Right lobe of liver (tissue), 6 donors: ENCODE data around the gene UXS1. TPM values are rescaled to one million over a fixed set of nuclear protein-coding genes. Genes with fewer than 3 reads are reported as not detected.

Experiments
- ATAC-seq, 4 donors: fragments of 200-7000 bp; cut with Tn5 transposase; one replicate each; pipeline ENCODE4 v1.9.1; 2020; ENCODE audit warnings: mild to moderate bottlenecking in 4 of 4, moderate library complexity in 4 of 4
- DNase-seq, 3 donors: peaks; one replicate each; pipeline ENCODE4 v3.0.0-alpha.2; 2020
- H3K27ac ChIP-seq, 3 donors: fragments of 200-600 bp; one replicate each; pipeline ENCODE4 v1.8.0; 2022
- H3K27me3 ChIP-seq, 2 donors: fragments of 200-600 bp; one replicate each; pipeline ENCODE4 v1.8.0; 2022
- H3K36me3 ChIP-seq, 4 donors: fragments of 200-600 bp; sonication (generic) in 1 of 4; one replicate each; pipeline versions ENCODE4 v1.5.1 to v1.8.0; 2017 to 2022; ENCODE audit warnings: control low read depth in 1 of 4
- H3K4me1 ChIP-seq, 4 donors: fragments of 200-600 bp; sonication (generic) in 1 of 4; one replicate each; pipeline versions ENCODE4 v1.5.1 to v1.8.0; 2017 to 2022; ENCODE audit warnings: control low read depth in 1 of 4
- H3K4me3 ChIP-seq, 3 donors: fragments of 200-600 bp; one replicate each; pipeline ENCODE4 v1.8.0; 2022
- H3K9me3 ChIP-seq, 4 donors: fragments of 200-600 bp; sonication (generic) in 1 of 4; one replicate each; pipeline versions ENCODE4 v1.5.1 to v1.8.0; 2017 to 2022; ENCODE audit warnings: control low read depth in 1 of 4
- POLR2A ChIP-seq: fragments of 450-650 bp; IDR thresholded peaks from one replicate; pipeline ENCODE4 v1.6.1; 2017; ENCODE audit warnings: antibody characterized with exemption, mild to moderate bottlenecking
- WGBS: methylation state at CpG from one replicate; pipeline ENCODE4 v1.1.6; 2018; ENCODE audit warnings: low coverage, low lambda C conversion rate; ENCODE audit not compliant: insufficient coverage; ENCODE audit errors: missing lambda C conversion rate; 5-methylcytosine and 5-hydroxymethylcytosine counted together
- intact Hi-C, 2 donors: fragments of 100-400 bp; cut with DNase I; formaldehyde crosslinking; loops; one replicate each; pipeline versions ENCODE4 v1.11.2 to v1.14.1; 2022
- total RNA-seq, 6 experiments: library from RNA; depleted of rRNA in 2 of 6; stranded (reverse); fragments of >200 nt in 2 of 6; fragmentation: NEBNext Ultra II Directional in 3 of 6; extraction: Animal tissue kit (Norgen Biotek cat#: 25700) in 3 of 6; gene quantifications; one replicate each; pipeline versions ENCODE4 v1.1.0 to v1.2.4, GENCODE V29; 2016 to 2023
- TF ChIP-seq, protein P1 (sequence below), 4 donors: fragments of 200-600 bp in 3 of 4; fragments of 450-650 bp in 1 of 4; IDR thresholded peaks; one replicate each; pipeline versions ENCODE4 v1.5.1 to v1.8.0; 2016 to 2022; ENCODE audit warnings: antibody characterized with exemption in 4 of 4, mild to moderate bottlenecking in 2 of 4
- donor health status: DM: no; HTN: yes; CAD: no.
- donor health status: DM: no; HTN: no; CAD: no.
- donor health status: DM: no; HTN: no; CAD: no.
- donor health status: DM: no; HTN: yes; CAD: no.
- donor health status: DM: no; HTN: yes; CAD: no.

UXS1 gene
- total RNA-seq, 6 experiments from 2014 or later = 8.2 to 56.2 (median 14.0) TPM

DNA sequence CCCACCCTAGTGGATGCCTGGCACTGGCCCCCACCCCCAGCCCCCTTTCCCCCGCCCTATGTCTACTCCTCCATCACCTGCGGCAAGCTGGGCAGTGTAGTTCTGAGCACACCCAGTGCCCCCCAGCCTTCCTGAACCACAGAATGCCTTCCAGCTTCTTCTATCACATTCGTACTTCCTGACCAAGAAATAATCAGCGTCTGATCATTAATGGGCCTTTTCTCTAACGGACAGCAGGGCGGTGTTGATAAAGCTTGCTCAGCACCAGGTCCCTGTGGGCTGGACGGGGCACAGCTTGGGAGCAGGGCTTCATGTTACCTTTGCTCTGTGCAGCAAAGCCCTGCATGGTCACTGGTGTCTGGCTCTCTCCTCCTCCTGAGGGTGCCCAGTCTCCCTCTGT lies 15.4 kb downstream of the UXS1 start:
- DNase-seq = no peak
- H3K36me3 ChIP-seq = no peaks in the 10 kb centered on the region
- 82% methylated on average over 4 of the region's 7 CpGs for WGBS
- no peaks in the 10 kb centered on the region for H3K9me3 ChIP-seq
- intact Hi-C loops = no loop called here
- H3K4me1 ChIP-seq = no peaks in the 10 kb centered on the region
- TF ChIP-seq, protein P1, sequence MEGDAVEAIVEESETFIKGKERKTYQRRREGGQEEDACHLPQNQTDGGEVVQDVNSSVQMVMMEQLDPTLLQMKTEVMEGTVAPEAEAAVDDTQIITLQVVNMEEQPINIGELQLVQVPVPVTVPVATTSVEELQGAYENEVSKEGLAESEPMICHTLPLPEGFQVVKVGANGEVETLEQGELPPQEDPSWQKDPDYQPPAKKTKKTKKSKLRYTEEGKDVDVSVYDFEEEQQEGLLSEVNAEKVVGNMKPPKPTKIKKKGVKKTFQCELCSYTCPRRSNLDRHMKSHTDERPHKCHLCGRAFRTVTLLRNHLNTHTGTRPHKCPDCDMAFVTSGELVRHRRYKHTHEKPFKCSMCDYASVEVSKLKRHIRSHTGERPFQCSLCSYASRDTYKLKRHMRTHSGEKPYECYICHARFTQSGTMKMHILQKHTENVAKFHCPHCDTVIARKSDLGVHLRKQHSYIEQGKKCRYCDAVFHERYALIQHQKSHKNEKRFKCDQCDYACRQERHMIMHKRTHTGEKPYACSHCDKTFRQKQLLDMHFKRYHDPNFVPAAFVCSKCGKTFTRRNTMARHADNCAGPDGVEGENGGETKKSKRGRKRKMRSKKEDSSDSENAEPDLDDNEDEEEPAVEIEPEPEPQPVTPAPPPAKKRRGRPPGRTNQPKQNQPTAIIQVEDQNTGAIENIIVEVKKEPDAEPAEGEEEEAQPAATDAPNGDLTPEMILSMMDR (IDR thresholded peaks at IDR 0.05) = no peak
- no peaks in the 10 kb centered on the region for H3K27me3 ChIP-seq
- no peak overlapping the region for H3K27ac ChIP-seq
- ATAC-seq = no peak
- H3K4me3 ChIP-seq = no peak overlapping the region

DNA sequence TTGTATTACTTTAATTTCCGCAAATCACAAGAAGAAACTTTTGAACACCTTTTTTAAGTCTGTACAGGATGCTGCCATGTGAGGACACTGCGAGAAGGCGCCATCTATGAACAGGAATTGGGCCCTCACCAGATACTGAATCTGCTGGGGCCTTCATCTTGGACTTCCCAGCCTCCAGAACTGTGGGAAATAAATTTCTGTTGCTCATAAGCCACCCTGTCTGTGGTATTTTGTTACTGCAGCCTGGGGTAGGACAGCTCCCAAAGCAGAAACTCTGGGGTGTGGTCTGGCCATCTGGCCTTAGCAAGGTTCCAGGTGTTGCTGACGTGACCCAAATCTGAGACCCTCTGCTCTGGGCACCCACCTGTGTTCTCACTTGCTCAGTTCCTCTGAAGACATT lies 16.5 kb downstream of the UXS1 start:
- Histone ChIP-seq H3K27ac (no peak overlapping the region), H3K36me3 (no peaks in the 10 kb centered on the region), H3K4me3 (no peak overlapping the region), H3K9me3 (no peaks in the 10 kb centered on the region), H3K4me1 (no peaks in the 10 kb centered on the region), H3K27me3 (no peaks in the 10 kb centered on the region)
- intact Hi-C loops = no loop called here
- 94% methylated on average over 3 of the region's 4 CpGs for WGBS
- ATAC-seq (no peak), DNase-seq (no peak)
- TF ChIP-seq POLR2A = no peak
- TF ChIP-seq, protein P1 (IDR thresholded peaks at IDR 0.05) = no peak

DNA sequence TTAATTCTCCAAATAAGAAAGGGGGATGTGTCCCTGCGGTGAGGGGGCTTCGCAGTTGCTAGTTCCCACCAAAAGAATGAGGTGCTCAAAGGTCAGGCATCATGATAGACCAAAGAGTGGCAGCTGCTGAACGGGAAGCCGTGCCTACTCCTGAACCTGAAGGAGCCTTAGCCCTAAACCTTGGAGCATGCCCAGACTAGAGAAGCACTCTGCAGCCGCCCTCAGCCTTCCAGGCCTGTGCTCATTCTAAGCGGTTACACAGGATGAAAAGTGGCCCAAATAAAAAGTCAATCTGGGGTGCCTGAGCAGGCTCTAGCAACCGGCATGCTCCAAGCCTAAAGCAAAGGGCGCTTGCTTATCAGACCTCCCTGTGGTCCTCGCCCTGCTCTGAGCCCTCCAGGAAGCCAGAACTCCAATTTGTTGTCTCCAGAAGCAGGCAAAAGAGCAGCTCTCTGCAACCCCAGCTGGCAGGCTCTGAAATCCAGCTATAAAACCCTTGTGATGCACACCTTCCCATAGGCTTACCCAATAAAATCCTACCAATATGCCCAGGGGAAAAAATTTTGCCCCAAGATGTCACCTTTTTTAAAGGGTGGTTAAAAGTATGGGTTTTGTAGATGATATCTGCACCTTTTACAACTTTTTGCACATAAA lies 17.5 kb downstream of the UXS1 start:
- TF ChIP-seq, protein P1 (IDR thresholded peaks at IDR 0.05) = no peak
- no peak for TF ChIP-seq POLR2A
- intact Hi-C loops = no loop called here
- no peaks in the 10 kb centered on the region for H3K4me1 ChIP-seq
- DNase-seq (no peak), ATAC-seq (no peak)
- H3K27me3 ChIP-seq = no peaks in the 10 kb centered on the region
- no peaks in the 10 kb centered on the region for H3K36me3 ChIP-seq
- H3K4me3 ChIP-seq = no peak overlapping the region
- WGBS = 100% methylated on average over 1 of the region's 9 CpGs
- H3K9me3 ChIP-seq = no peaks in the 10 kb centered on the region
- no peak overlapping the region for H3K27ac ChIP-seq

DNA sequence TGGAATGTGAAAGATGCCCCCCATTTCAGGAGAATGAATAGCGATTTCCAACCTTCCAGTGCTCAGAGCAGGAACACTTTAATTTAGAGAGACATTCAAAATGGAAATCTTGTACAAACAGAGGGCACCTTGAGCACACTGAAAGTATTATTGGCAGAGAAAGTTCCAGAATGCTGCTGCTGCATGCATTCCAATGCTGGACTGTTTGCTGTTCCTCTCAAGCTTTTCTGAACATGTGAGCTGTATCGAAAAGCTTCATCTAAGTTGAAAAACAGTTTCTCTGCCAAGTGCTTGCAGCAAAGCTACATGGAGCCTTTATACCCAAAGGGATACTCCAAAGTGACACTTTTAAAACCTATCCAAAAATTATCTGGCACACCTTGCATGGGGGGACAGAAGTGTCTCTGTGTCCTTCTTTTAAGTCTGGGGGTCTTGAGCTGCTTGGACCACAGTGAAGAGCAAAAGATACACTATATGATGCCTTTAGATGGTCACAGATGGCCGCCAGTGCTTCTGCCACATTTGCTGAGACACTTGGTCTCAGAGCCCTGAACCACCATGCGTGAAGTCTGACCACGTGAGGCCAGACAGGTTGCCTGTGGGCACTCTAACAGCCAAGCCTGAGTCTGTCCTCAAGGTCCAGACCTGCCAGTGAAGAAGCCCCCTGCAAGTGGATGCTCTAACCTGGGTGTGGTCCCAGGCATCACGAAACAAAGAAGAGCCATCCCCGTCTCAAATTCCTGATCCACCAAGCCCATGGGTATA lies 18.8 kb downstream of the UXS1 start:
- ATAC-seq = no peak
- WGBS = 100% methylated on average over 3 of the region's 7 CpGs
- TF ChIP-seq POLR2A = no peak
- TF ChIP-seq, protein P1 (IDR thresholded peaks at IDR 0.05) = no peak
- H3K27ac ChIP-seq = no peak overlapping the region
- no peak for DNase-seq
- H3K27me3 ChIP-seq = no peaks in the 10 kb centered on the region
- no peaks in the 10 kb centered on the region for H3K9me3 ChIP-seq
- H3K36me3 ChIP-seq = no peaks in the 10 kb centered on the region
- H3K4me3 ChIP-seq = no peak overlapping the region
- no peaks in the 10 kb centered on the region for H3K4me1 ChIP-seq
- intact Hi-C loops = no loop called here
